GM11168 (cell line): ENCODE results near the gene UGT1A7.

Experiments used
- in situ Hi-C: fragments of 300-500 bp; cut with MboI; formaldehyde crosslinking; loops from one replicate; pipeline ENCODE4 v1.12.0; 2022; ENCODE audit warnings: low sequenced_read_pairs; ENCODE audit not compliant: unreplicated experiment

UGT1A7 gene

GRCh38 chr2:233813236-233814055 lies 131.7 kb downstream of the UGT1A7 start:
- in situ Hi-C loops = no loop called here

GRCh38 chr2:233814056-233814835 lies 132.5 kb downstream of the UGT1A7 start:
- in situ Hi-C loops = no loop called here

- in situ Hi-C loops = no loop called here
These were observed 134.2 kb downstream of the UGT1A7 start for GRCh38 chr2:233815861-233816260.

- in situ Hi-C loops = no loop called here
These were observed 134.6 kb downstream of the UGT1A7 start for GRCh38 chr2:233816334-233816733.

- in situ Hi-C loops = no loop called here
These were observed 135.1 kb downstream of the UGT1A7 start for GRCh38 chr2:233816771-233817170.

- in situ Hi-C loops = no loop called here
These were observed 135.7 kb downstream of the UGT1A7 start for GRCh38 chr2:233817361-233817911.

- in situ Hi-C loops = no loop called here
These were observed 136.4 kb downstream of the UGT1A7 start for GRCh38 chr2:233817995-233818638.

- in situ Hi-C loops = no loop called here
These were observed 137.2 kb downstream of the UGT1A7 start for GRCh38 chr2:233818639-233819621.

- in situ Hi-C loops = no loop called here
These were observed 138.4 kb downstream of the UGT1A7 start for GRCh38 chr2:233819884-233820773.

GRCh38 chr2:233820774-233821105 lies 139.0 kb downstream of the UGT1A7 start:
- in situ Hi-C loops = no loop called here

GRCh38 chr2:233821196-233821595 lies 139.5 kb downstream of the UGT1A7 start:
- in situ Hi-C loops = no loop called here

- in situ Hi-C loops = no loop called here
These were observed 140.0 kb downstream of the UGT1A7 start for GRCh38 chr2:233821709-233822100.

- in situ Hi-C loops = no loop called here
These were observed 140.5 kb downstream of the UGT1A7 start for GRCh38 chr2:233822101-233822771.
